ENCODE measurements around the gene NPS. TPM values are rescaled to one million over a fixed set of nuclear protein-coding genes. Genes with fewer than 3 reads are reported as not detected.

The NPS gene
- total RNA-seq, 2 experiments from 2014 or later: not detected

GRCh38 chr10:127579640-127580039 lies 30.5 kb downstream of the NPS start:
- H3K4me1 Mint-ChIP-seq: no peaks in the 10 kb centered on the region
- H3K4me3 Mint-ChIP-seq: no peak overlapping the region
- ChIA-PET POLR2A (no interaction called here), CTCF (interaction anchor here (0.6 kb wide), 1 partner anchor 1325 kb away, joined by 3 read pairs; no protein-coding TSS in a partner anchor)
- ATAC-seq (no peak), DNase-seq (no peak)
- intact Hi-C loops (cut with DNase I, micrococcal nuclease): no loop called here
- no peaks in the 10 kb centered on the region for H3K9me3 Mint-ChIP-seq (ENCODE audit: low read depth)
- H3K27me3 Mint-ChIP-seq: peaks cover 3% of the 10 kb centered on the region
- H3K36me3 Mint-ChIP-seq (ENCODE audit: low read depth): no peaks in the 10 kb centered on the region
- no peak overlapping the region for H3K27ac Mint-ChIP-seq

DNA sequence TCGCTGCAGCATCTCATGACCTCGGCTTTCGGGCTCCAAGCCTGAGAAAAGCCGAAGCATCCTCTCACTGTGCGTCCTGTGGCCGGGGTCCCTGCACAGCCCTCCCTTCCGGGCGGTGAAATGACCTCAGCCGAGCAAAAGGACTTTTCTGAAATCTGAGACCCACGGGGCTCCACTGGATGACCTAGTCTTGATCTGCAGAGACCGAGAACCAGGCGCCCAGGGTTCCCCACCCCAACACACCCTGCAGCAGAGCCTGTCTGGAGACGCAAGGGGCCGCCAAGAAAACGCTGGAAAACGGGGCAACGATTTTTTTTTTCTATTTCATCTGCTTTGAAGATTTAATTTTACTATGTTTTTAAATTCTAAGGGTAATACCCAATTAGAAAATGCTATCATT lies 31.7 kb downstream of the NPS start:
- CTCF ChIA-PET: no interaction called here
- intact Hi-C loops (cut with DNase I, micrococcal nuclease): no loop called here
- H3K36me3 Mint-ChIP-seq (ENCODE audit: low read depth): no peaks in the 10 kb centered on the region
- H3K4me1 Mint-ChIP-seq: no peaks in the 10 kb centered on the region
- H3K9me3 Mint-ChIP-seq (ENCODE audit: low read depth): no peaks in the 10 kb centered on the region
- no peak overlapping the region for H3K27ac Mint-ChIP-seq
- H3K27me3 Mint-ChIP-seq: peaks cover 2% of the 10 kb centered on the region
- no peak for ATAC-seq
- no peak for DNase-seq
- POLR2A ChIA-PET: no interaction called here
- H3K4me3 Mint-ChIP-seq: no peak overlapping the region

DNA sequence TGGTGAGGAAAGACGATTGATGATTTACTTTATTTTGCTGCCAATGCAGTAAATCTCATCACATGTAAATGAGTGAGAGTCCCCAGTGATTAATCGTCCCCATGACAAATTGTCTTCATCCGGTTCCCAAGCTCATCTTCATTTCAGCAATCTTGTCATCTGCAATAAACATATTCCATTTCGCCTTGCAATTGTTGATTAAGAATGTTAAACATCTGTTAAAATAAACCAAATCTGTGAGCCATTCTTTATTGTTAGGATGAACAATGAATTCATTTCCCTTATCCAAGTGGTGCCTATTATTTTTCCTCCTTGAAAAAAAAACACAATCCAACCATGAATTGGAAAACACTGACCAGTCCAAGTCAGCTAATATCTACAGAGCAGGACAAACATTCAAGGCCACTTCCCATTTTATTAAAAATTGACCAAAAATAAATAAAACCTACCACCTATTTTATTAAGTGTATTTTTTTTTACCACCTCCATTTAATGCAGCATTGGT lies 36.5 kb downstream of the NPS start:
- ChIA-PET POLR2A (no interaction called here), CTCF (no interaction called here)
- no peak for DNase-seq
- no peak overlapping the region for H3K27ac Mint-ChIP-seq
- no peak overlapping the region for H3K4me3 Mint-ChIP-seq
- peaks cover 3% of the 10 kb centered on the region for H3K9me3 Mint-ChIP-seq (ENCODE audit: low read depth)
- H3K36me3 Mint-ChIP-seq (ENCODE audit: low read depth): no peaks in the 10 kb centered on the region
- H3K27me3 Mint-ChIP-seq: peaks cover 7% of the 10 kb centered on the region
- no peaks in the 10 kb centered on the region for H3K4me1 Mint-ChIP-seq
- no peak for ATAC-seq
- intact Hi-C loops (cut with DNase I, micrococcal nuclease): no loop called here

DNA sequence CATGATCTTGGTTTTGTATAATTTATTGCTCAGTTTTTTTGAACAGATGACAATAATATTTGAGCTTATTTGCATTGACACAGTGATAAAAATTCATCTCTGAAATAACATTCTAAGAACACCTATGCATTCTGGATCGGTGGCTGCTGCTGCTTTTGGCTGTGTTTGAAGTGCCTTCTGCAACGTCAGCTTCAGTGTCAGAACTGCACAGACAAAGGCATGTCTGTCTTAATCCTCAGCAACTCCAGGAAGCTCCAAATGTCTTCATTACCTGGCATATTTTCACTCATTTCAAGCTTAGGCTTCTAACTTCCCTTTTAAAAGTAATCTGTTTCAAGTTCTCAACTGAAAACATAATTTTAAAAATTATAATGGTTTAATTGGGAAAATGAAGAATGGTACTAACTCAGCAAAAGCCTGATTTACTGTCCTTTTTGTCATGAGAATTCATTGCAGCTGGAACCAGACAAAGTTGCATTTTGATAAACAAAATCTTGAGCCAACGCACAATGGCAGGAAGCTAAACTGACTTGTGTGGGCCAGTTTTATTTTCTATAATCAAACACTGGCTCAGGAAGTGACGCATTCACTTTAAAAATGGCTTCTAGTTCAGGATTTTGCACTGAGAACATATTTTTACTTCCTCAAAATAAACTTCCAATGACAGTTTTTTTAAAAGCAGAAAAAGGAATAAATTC lies 38.7 kb downstream of the NPS start:
- Mint-ChIP-seq H3K4me1 (no peaks in the 10 kb centered on the region), H3K4me3 (no peak overlapping the region), H3K27ac (no peak overlapping the region), H3K27me3 (peaks cover 7% of the 10 kb centered on the region), H3K36me3 (ENCODE audit: low read depth) (no peaks in the 10 kb centered on the region), H3K9me3 (ENCODE audit: low read depth) (peaks cover 3% of the 10 kb centered on the region)
- POLR2A ChIA-PET: interaction anchor here (0.6 kb wide), 1 partner anchor 24 kb away, joined by 3 read pairs; no protein-coding TSS in a partner anchor
- ATAC-seq: no peak
- DNase-seq: no peak
- intact Hi-C loops (cut with DNase I, micrococcal nuclease): no loop called here
- CTCF ChIA-PET: no interaction called here

GRCh38 chr10:127592586-127592985 lies 43.5 kb downstream of the NPS start:
- H3K4me3 Mint-ChIP-seq: no peak overlapping the region
- no peak for ATAC-seq

GRCh38 chr10:127600479-127600878 lies 51.4 kb downstream of the NPS start:
- Mint-ChIP-seq H3K27ac (no peak overlapping the region), H3K27me3 (peaks cover 5% of the 10 kb centered on the region), H3K36me3 (ENCODE audit: low read depth) (no peaks in the 10 kb centered on the region), H3K4me3 (no peak overlapping the region), H3K4me1 (no peaks in the 10 kb centered on the region), H3K9me3 (ENCODE audit: low read depth) (no peaks in the 10 kb centered on the region)
- POLR2A ChIA-PET: no interaction called here
- ATAC-seq (no peak), DNase-seq (no peak)
- intact Hi-C loops (cut with DNase I, micrococcal nuclease): no loop called here
- CTCF ChIA-PET: no interaction called here

More at GRCh38 chr10:127592586-127592985, 43.5 kb downstream of the NPS start:
- POLR2A ChIA-PET: no interaction called here
- no peaks in the 10 kb centered on the region for H3K9me3 Mint-ChIP-seq (ENCODE audit: low read depth)
- no peaks in the 10 kb centered on the region for H3K27me3 Mint-ChIP-seq
- DNase-seq: no peak
- H3K4me1 Mint-ChIP-seq: no peaks in the 10 kb centered on the region
- H3K36me3 Mint-ChIP-seq (ENCODE audit: low read depth): no peaks in the 10 kb centered on the region
- CTCF ChIA-PET: no interaction called here
- intact Hi-C loops (cut with DNase I, micrococcal nuclease): no loop called here
- no peak overlapping the region for H3K27ac Mint-ChIP-seq

Other genes with a start within 250 kb of the NPS start
- not detected for gene FOXI2, start 187.9 kb downstream of the NPS start, total RNA-seq